Urinary bladder (tissue), 4 donors: ENCODE results near the gene PARD6G. TPM values are rescaled to one million over a fixed set of nuclear protein-coding genes. Genes with fewer than 3 reads are reported as not detected.
"Not testable (repeated sequence)": the region's sequence is repeated elsewhere in the genome, so short reads cannot be mapped to it uniquely, and the experiment has no call there.

Experiments used
- DNase-seq: peaks from one replicate; pipeline ENCODE4 v3.0.0-alpha.2; 2015; ENCODE audit errors: extremely low spot score
- H3K27ac ChIP-seq: one replicate; pipeline ENCODE4 v1.5.1; 2013; ENCODE audit warnings: low read depth, mild to moderate bottlenecking, moderate library complexity
- H3K36me3 ChIP-seq: one replicate; pipeline ENCODE4 v1.6.1; 2013; ENCODE audit warnings: mild to moderate bottlenecking, moderate library complexity; ENCODE audit not compliant: insufficient read depth
- H3K4me1 ChIP-seq: one replicate; pipeline ENCODE4 v1.6.1; 2013; ENCODE audit warnings: mild to moderate bottlenecking, moderate library complexity; ENCODE audit not compliant: insufficient read depth
- H3K4me3 ChIP-seq: one replicate; pipeline ENCODE4 v1.5.1; 2013; ENCODE audit warnings: low read depth, low read length
- WGBS: extraction: QIAGEN DNeasy Blood & Tissue Kit; methylation state at CpG from one replicate; pipeline ENCODE4 v1.1.7; 2013; 5-methylcytosine and 5-hydroxymethylcytosine counted together
- polyA plus RNA-seq: library from polyadenylated mRNA; stranded (reverse); fragments of 200-250 nt; gene quantifications from one replicate; pipeline ENCODE4 v1.2.3, GENCODE V29; 2013
- total RNA-seq: library from RNA; depleted of rRNA; stranded (reverse); fragments of >200 nt; gene quantifications from one replicate; pipeline ENCODE4 v1.2.3, GENCODE V29; 2014
- donor health status: healthy with polysubstance abuse.
- donor health status: healthy.

The PARD6G gene
- total and polyA plus RNA-seq, 2 donors: 5.9 to 14.0 TPM

GRCh38 chr18:80233201-80233835 is 14.0 kb downstream of the PARD6G start:
- WGBS: 84% methylated on average over 7 of the region's 7 CpGs
- Histone ChIP-seq H3K36me3 (no peaks in the 10 kb centered on the region), H3K27ac (no peak overlapping the region), H3K4me1 (peaks cover 1% of the 10 kb centered on the region), H3K4me3 (no peak overlapping the region)
- DNase-seq: no peak

GRCh38 chr18:80232710-80233109 is 14.6 kb downstream of the PARD6G start:
- H3K4me3 ChIP-seq: no peak overlapping the region
- WGBS: 93% methylated on average over 4 of the region's 4 CpGs
- no peaks in the 10 kb centered on the region for H3K36me3 ChIP-seq
- H3K4me1 ChIP-seq: peaks cover 1% of the 10 kb centered on the region
- H3K27ac ChIP-seq: no peak overlapping the region
- DNase-seq: no peak

- 91% methylated on average over 5 of the region's 5 CpGs for WGBS
- Histone ChIP-seq H3K36me3 (no peaks in the 10 kb centered on the region), H3K27ac (no peak overlapping the region), H3K4me1 (peaks cover 1% of the 10 kb centered on the region), H3K4me3 (no peak overlapping the region)
- no peak for DNase-seq
Measured at GRCh38 chr18:80232030-80232429, 15.3 kb downstream of the PARD6G start.

GRCh38 chr18:80231616-80232015 is 15.7 kb downstream of the PARD6G start:
- no peak overlapping the region for H3K4me3 ChIP-seq
- no peak for DNase-seq
- no peak overlapping the region for H3K27ac ChIP-seq
- H3K4me1 ChIP-seq: peaks cover 1% of the 10 kb centered on the region
- 96% methylated on average over 7 of the region's 7 CpGs for WGBS
- no peaks in the 10 kb centered on the region for H3K36me3 ChIP-seq

GRCh38 chr18:80231151-80231550 is 16.2 kb downstream of the PARD6G start:
- Histone ChIP-seq H3K36me3 (no peaks in the 10 kb centered on the region), H3K4me1 (peaks cover 1% of the 10 kb centered on the region), H3K4me3 (no peak overlapping the region), H3K27ac (no peak overlapping the region)
- WGBS: 93% methylated on average over 8 of the region's 8 CpGs
- no peak for DNase-seq

DNA sequence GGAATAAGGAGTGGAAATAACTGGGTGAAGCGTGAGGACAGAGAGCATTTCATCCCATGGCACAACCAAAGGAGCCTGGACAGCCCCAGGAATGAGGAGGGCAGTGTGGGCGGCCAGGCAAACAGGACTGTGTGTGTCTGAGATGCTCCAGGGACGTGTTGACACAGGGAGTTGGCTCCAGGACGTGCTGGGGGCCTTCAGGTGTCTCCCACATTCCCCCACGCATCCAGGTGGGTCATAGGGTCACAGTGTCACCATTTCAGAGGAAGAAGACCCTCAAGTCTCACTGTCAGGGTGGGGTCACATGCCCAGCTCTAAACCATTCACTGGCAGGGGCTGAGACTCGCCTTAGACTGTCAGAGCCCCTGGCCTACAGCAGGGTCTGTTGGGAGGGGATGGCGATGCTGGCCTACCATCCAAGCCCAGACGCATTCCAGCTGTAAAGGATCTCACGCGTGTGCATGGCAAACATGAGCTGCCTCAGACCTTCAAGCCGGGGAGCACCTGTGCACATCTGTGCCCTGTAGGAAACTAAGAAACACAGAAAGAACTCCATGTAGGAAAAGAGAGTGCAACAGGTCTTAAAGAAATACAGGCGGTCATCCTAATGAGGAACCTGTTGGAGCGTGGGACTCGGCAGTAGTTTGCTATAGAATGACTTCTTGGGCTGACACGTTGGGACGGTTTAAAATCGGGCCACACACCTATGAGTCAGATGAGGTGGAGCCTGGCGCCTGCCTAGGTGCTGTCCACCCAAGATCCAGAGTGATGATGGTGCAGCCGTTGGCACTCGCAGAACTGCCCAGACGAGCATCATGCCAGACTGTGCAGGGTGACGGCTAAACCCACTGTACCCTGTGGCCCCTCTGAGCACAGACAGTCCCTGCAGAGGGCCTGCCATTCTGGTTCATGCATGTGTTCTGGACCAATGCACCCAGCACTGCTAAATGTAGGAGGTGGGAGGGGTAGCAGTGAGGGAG is 17.3 kb downstream of the PARD6G start:
- no peak overlapping the region for H3K4me3 ChIP-seq
- no peak for DNase-seq
- WGBS: 88% methylated on average over 22 of the region's 22 CpGs
- no peaks in the 10 kb centered on the region for H3K36me3 ChIP-seq
- H3K27ac ChIP-seq: no peak overlapping the region
- peaks cover 1% of the 10 kb centered on the region for H3K4me1 ChIP-seq

GRCh38 chr18:80229363-80229762 is 18.0 kb downstream of the PARD6G start:
- DNase-seq: no peak
- WGBS: 42% methylated on average over 3 of the region's 3 CpGs
- H3K4me3 ChIP-seq: no peak overlapping the region
- no peak overlapping the region for H3K27ac ChIP-seq
- no peaks in the 10 kb centered on the region for H3K36me3 ChIP-seq
- peaks cover 1% of the 10 kb centered on the region for H3K4me1 ChIP-seq

- H3K4me1 ChIP-seq: peaks cover 1% of the 10 kb centered on the region
- H3K4me3 ChIP-seq: no peak overlapping the region
- no peak overlapping the region for H3K27ac ChIP-seq
- no peak for DNase-seq
- 90% methylated on average over 18 of the region's 18 CpGs for WGBS
- no peaks in the 10 kb centered on the region for H3K36me3 ChIP-seq
Measured at GRCh38 chr18:80228051-80228848, 19.1 kb downstream of the PARD6G start.

GRCh38 chr18:80227472-80227871 is 19.8 kb downstream of the PARD6G start:
- no peak for DNase-seq
- Histone ChIP-seq H3K4me1 (peaks cover 1% of the 10 kb centered on the region), H3K36me3 (no peaks in the 10 kb centered on the region), H3K27ac (no peak overlapping the region), H3K4me3 (no peak overlapping the region)
- whole genome bisulfite sequencing: 94% methylated on average over 5 of the region's 5 CpGs

- WGBS: 89% methylated on average over 4 of the region's 4 CpGs
- Histone ChIP-seq H3K4me1 (peaks cover 1% of the 10 kb centered on the region), H3K4me3 (no peak overlapping the region), H3K27ac (no peak overlapping the region), H3K36me3 (no peaks in the 10 kb centered on the region)
- DNase-seq: no peak
Measured at GRCh38 chr18:80225685-80226084, 21.6 kb downstream of the PARD6G start.

DNA sequence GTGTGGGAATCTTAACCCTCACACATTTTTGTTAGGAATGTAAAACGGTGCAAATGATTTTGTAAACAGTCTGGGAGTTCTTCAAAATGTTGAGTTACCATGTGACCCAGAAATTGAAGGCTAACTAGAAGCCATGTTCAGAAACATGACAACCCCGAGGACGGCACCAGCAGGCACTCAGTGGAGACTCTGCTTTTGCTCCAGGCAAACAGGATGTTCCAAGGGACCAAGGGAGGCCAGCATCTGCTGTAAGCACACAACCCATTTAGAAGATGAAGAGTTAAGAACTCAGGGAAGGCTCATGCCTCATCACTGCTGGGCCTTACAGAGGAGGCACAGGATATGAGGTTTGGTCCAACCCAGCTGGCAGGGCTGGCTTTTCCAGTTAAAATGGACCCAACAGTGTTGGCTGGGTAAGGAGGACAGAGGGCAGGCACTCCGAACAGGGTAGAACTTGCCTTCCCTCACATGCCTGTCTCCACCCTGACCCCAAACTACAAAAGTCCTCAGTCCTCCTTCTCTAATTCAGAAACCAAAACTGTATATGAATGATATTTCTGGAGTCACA is 23.6 kb downstream of the PARD6G start:
- Histone ChIP-seq H3K4me3 (no peak overlapping the region), H3K27ac (no peak overlapping the region), H3K36me3 (no peaks in the 10 kb centered on the region), H3K4me1 (no peaks in the 10 kb centered on the region)
- DNase-seq: no peak
- WGBS: 58% methylated on average over 4 of the region's 4 CpGs

DNA sequence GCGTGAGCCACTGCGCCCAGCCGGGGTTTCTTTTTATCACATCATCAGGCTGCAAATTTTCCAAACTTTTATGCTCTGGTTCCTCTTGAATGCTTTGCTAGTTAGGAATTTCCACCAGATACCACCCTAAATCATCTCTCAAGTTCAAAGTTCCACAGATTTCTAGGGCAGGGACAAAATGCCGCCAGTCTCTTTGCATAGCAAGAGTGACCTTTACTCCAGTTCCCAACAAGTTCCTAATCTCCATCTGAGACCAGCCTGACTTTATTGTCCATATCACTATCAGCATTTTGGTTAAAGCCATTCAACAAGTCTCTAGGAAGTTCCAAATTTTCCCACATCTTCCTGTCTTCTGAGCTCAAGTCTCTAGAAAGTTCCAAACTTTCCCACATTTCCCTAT is 27.8 kb downstream of the PARD6G start:
- H3K36me3 ChIP-seq, H3K4me1 ChIP-seq, H3K27ac ChIP-seq, DNase-seq, H3K4me3 ChIP-seq: not testable (repeated sequence)
- WGBS: 93% methylated on average over 4 of the region's 4 CpGs
